Activated CD4-positive, alpha-beta T cell treated with anti-CD3 and anti-CD28 coated beads, Interleukin-2, amount 10 ng/mL, durations not matched to agents 24 days and 14 days (primary cell): ENCODE data around the gene ATP9B. TPM values are rescaled to one million over a fixed set of nuclear protein-coding genes. Genes with fewer than 3 reads are reported as not detected.

Experiments
- DNase-seq: peaks from one replicate; pipeline ENCODE4 v3.0.0; 2022
- H3K27ac Mint-ChIP-seq: one replicate; pipeline ENCODE4 v1.8.0; 2022; ENCODE audit warnings: mild to moderate bottlenecking, mixed read lengths
- H3K27me3 Mint-ChIP-seq: one replicate; pipeline ENCODE4 v1.8.0; 2022; ENCODE audit warnings: mixed read lengths
- H3K36me3 Mint-ChIP-seq: one replicate; pipeline ENCODE4 v1.8.0; 2022; ENCODE audit warnings: low read depth, mild to moderate bottlenecking, mixed read lengths
- H3K4me1 Mint-ChIP-seq: one replicate; pipeline ENCODE4 v1.8.0; 2021; ENCODE audit warnings: mixed read lengths
- H3K4me3 Mint-ChIP-seq: one replicate; pipeline ENCODE4 v1.8.0; 2022; ENCODE audit warnings: mild to moderate bottlenecking, moderate library complexity, mixed read lengths
- H3K9me3 Mint-ChIP-seq: one replicate; pipeline ENCODE4 v1.8.0; 2021; ENCODE audit warnings: mixed read lengths
- intact Hi-C: fragments of 100-400 bp; cut with micrococcal nuclease; formaldehyde crosslinking; loops from one replicate; pipeline ENCODE4 v1.15.1; 2023
- total RNA-seq: library from RNA; stranded (reverse); gene quantifications from 2 replicates; pipeline ENCODE4 v1.2.3, GENCODE V29; 2022

Gene ATP9B
- total RNA-seq, 1 donor from 2014 or later, result 30.3 TPM

DNA sequence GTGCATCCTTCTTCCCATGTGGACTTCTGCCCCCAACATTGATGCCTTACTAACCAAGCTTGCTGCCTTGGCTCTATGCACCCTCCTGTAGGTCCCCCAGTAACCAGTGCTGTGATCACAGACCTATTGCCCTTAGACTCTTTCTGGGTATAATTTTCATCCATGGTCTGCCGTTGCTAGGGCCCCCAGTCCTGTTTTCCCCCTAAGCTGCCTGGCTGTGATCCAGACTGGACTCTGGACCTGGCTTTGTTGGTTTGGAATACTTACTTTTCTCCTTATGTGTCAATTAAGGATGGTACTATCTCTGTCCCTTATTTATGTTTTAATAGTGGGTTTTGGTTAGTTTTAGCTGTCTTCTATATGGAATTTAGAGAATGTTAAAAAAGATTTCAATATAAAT lies 26.0 kb downstream of the ATP9B start:
- Mint-ChIP-seq H3K36me3 (peaks cover 19% of the 10 kb centered on the region), H3K27ac (no peak overlapping the region), H3K9me3 (no peaks in the 10 kb centered on the region), H3K4me1 (peaks cover 5% of the 10 kb centered on the region), H3K4me3 (no peak overlapping the region), H3K27me3 (no peaks in the 10 kb centered on the region)
- intact Hi-C loops, result no loop called here
- no peak for DNase-seq

DNA sequence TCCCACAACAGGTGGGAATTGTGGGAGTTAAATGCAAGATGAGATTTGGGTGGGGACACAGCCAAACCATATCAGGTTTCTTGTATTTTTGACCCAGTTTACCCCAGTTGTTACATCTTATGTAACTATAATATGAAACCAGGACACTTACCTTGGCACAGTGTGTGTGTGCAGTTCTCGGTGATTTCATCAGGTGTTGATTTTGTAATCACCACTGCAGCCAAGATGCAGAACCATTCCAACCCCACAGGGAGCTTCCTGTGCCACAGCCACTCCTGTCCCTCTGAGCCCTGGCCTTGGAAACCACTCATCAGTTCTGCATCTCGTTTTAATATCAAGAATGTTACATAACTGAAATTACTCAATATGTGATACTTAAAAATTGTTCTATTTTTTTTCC lies 31.8 kb downstream of the ATP9B start:
- H3K27me3 Mint-ChIP-seq, result no peaks in the 10 kb centered on the region
- H3K27ac Mint-ChIP-seq, result no peak overlapping the region
- no peak overlapping the region for H3K4me3 Mint-ChIP-seq
- peaks cover 31% of the 10 kb centered on the region for H3K36me3 Mint-ChIP-seq
- intact Hi-C loops, result no loop called here
- H3K4me1 Mint-ChIP-seq, result peaks cover 7% of the 10 kb centered on the region
- no peak for DNase-seq
- H3K9me3 Mint-ChIP-seq, result no peaks in the 10 kb centered on the region

DNA sequence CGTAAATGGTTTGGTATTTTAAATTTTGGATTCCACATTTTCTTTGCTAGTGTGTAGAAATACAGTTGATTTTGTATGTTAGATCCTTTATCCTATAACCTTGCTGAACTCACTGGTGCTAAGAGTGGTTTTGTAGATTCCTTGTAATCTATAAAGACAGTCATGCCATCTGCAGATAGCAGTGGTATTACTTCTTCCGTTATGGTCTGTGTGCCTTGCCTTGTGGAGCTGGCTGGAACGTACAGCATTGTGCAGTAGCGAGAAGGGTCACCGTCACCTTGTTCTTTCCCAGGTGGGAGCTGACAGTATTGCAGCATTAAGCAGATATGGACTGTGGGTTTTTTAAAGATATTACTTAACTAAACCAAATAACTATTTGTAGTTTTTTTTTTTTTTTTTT lies 33.7 kb downstream of the ATP9B start:
- DNase-seq, result no peak
- intact Hi-C loops, result no loop called here
- Mint-ChIP-seq H3K4me3 (no peak overlapping the region), H3K27ac (no peak overlapping the region), H3K36me3 (peaks cover 26% of the 10 kb centered on the region), H3K4me1 (peaks cover 9% of the 10 kb centered on the region), H3K27me3 (no peaks in the 10 kb centered on the region), H3K9me3 (no peaks in the 10 kb centered on the region)

DNA sequence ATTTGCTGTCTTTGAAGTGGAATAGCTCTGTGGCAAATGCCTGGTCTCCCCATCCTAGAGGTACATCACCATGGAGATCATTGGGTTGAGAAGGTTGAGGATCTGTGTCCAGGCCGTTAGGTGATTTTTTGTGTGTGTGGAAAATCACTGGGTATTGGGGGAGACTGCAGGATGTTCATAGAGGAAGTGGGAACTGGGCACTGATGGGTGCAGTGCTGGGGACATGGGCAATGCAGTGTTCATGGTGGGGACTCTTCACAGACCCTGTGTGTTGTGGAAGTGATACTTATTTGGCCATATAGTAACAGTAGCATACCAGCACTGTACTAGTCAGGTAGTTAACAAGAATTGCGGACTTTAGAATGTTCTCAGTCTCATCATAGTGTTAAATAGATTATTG lies 34.9 kb downstream of the ATP9B start:
- DNase-seq, result no peak
- H3K4me1 Mint-ChIP-seq, result peaks cover 10% of the 10 kb centered on the region
- no peak overlapping the region for H3K27ac Mint-ChIP-seq
- no peaks in the 10 kb centered on the region for H3K9me3 Mint-ChIP-seq
- intact Hi-C loops, result no loop called here
- no peaks in the 10 kb centered on the region for H3K27me3 Mint-ChIP-seq
- peaks cover 20% of the 10 kb centered on the region for H3K36me3 Mint-ChIP-seq
- H3K4me3 Mint-ChIP-seq, result no peak overlapping the region

DNA sequence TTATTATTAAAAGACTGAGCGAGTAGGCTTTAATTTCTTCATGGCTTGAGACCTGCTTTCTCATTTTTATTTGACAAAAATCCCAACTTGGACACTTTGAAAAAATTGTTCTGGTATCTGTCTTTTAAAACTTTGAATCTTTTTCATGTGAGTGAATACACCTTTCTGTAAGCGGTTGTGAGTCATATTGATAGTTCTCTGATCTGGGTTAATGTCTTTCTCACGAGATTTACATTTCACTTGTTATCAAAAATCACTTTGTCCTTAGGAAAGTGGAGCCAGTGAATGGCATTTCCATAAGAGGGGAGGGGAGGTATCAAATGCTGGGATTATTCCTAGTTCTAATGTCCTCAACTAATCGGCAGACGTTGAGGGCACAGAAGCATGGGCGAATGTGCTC lies 36.3 kb downstream of the ATP9B start:
- H3K36me3 Mint-ChIP-seq, result peaks cover 17% of the 10 kb centered on the region
- H3K4me1 Mint-ChIP-seq, result peaks cover 10% of the 10 kb centered on the region
- no peak overlapping the region for H3K4me3 Mint-ChIP-seq
- no peaks in the 10 kb centered on the region for H3K27me3 Mint-ChIP-seq
- no peaks in the 10 kb centered on the region for H3K9me3 Mint-ChIP-seq
- no peak for DNase-seq
- intact Hi-C loops, result no loop called here
- H3K27ac Mint-ChIP-seq, result no peak overlapping the region

DNA sequence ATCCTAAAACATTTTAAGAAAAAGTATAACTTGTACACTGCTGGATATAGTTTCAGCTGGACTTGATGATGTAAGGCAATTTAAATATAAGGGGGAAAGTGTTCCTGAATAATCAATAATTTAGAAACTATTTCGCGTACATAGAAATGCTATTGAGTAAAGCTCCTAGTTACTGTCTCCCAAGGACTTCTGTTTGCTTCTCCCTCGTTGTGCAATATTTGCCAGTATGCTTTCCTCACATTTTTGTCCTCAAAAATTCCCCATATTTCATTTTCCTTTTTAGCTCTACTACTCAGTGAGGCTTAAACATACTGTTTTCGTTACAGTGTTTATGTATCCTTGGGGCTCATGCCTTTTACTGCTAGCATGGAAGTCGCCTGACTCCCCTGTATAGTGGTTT lies 36.9 kb downstream of the ATP9B start:
- Mint-ChIP-seq H3K4me3 (no peak overlapping the region), H3K27me3 (no peaks in the 10 kb centered on the region), H3K36me3 (peaks cover 12% of the 10 kb centered on the region), H3K9me3 (no peaks in the 10 kb centered on the region), H3K27ac (no peak overlapping the region), H3K4me1 (peaks cover 10% of the 10 kb centered on the region)
- no peak for DNase-seq
- intact Hi-C loops, result no loop called here

DNA sequence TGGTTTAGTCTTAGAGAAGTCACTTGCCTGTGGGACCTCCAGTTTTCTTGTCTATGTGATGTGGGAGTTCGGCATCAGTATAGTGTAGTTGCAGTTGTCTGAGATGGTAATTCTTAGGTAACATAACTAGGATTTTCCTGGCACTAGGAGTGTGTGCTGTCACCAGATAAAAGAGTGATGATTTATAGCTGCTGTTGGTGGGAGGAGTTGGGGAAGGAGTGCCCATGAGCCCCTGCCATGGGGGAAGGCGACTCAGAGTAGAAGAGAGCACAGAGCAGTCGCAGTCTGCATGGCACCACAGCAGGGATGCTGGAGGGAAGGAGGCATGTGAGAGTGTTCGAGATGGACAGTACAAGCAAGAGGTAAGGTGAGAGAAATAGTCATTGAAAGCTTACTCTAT lies 38.7 kb downstream of the ATP9B start:
- Mint-ChIP-seq H3K36me3 (peaks cover 8% of the 10 kb centered on the region), H3K9me3 (no peaks in the 10 kb centered on the region), H3K4me3 (no peak overlapping the region), H3K27ac (no peak overlapping the region), H3K4me1 (peaks cover 9% of the 10 kb centered on the region), H3K27me3 (no peaks in the 10 kb centered on the region)
- intact Hi-C loops, result no loop called here
- DNase-seq, result no peak

DNA sequence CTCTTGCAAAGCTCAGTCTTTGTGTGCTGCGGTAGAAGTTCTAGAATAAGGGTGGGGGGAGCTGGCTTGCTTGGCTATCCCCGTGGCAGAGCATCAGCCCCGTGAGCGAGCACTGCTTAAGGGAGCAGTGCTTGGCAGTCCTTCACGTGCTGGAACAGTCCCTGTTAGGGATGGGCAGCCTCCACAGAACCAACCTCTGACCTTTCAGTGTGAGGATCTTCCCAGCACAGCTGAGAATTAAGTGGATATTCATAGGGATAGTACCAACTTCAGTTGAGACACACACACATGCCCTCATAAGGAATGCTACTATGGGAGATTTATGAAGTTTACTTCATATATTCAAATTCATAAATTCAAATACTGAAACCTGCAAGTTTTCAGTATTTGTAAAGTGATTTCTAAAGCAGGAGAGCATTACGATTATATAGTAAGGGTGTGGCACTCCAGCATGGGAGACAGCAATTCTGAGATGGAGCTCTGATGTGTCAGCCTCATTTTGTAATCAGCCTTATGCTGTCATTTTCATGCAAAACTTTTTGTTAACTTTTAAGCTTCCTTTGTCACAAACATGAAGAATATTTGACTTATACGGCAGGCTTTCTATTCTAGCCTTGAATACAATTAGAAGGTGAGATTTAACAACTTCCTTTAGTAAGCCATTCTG lies 39.5 kb downstream of the ATP9B start:
- Mint-ChIP-seq H3K27ac (no peak overlapping the region), H3K36me3 (peaks cover 12% of the 10 kb centered on the region), H3K27me3 (no peaks in the 10 kb centered on the region), H3K9me3 (no peaks in the 10 kb centered on the region), H3K4me3 (no peak overlapping the region), H3K4me1 (peaks cover 9% of the 10 kb centered on the region)
- intact Hi-C loops, result no loop called here
- DNase-seq, result no peak

DNA sequence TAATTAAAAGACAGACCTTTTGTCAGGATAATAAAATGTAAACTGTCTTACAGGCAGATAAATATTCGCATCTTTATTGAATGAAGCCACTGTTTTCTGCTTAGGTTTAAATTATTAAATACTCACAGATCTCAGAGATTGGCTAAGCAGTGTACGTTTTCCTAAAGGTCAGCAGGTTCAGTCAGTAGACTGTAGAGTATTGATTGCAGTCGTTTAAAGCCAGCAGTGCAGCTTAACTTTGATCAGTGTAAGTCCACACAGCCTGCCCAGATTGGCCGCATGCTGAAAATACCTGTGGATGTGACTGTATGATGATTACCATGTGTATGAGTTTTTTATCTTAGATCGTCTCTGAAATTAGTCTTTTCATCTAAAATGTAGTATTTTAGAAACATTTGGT lies 42.3 kb downstream of the ATP9B start:
- intact Hi-C loops, result no loop called here
- no peak overlapping the region for H3K27ac Mint-ChIP-seq
- no peak overlapping the region for H3K4me3 Mint-ChIP-seq
- no peaks in the 10 kb centered on the region for H3K9me3 Mint-ChIP-seq
- peaks cover 3% of the 10 kb centered on the region for H3K4me1 Mint-ChIP-seq
- peaks cover 17% of the 10 kb centered on the region for H3K36me3 Mint-ChIP-seq
- no peak for DNase-seq
- H3K27me3 Mint-ChIP-seq, result no peaks in the 10 kb centered on the region

DNA sequence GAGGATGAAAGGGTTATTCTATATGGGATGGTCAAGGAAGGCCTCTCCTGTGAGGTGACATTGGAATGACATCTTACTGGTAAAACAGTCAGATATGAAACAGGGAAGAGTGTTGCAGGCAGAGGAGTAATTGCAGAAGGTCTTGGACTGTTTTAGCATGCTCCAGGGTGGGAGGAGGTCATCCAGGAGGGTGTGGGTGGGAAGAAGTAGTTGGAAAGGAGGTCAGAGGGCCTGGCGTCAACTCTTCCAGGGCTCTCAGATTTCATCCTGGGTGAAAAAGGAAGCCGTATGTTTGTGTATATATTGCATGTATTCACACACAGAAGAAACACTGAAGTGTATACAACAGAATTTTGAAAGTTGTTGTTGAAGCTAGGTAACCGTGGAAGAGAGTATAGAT lies 48.2 kb downstream of the ATP9B start:
- H3K9me3 Mint-ChIP-seq, result no peaks in the 10 kb centered on the region
- no peak overlapping the region for H3K4me3 Mint-ChIP-seq
- intact Hi-C loops, result no loop called here
- DNase-seq, result no peak
- no peaks in the 10 kb centered on the region for H3K4me1 Mint-ChIP-seq
- no peak overlapping the region for H3K27ac Mint-ChIP-seq
- peaks cover 17% of the 10 kb centered on the region for H3K36me3 Mint-ChIP-seq
- no peaks in the 10 kb centered on the region for H3K27me3 Mint-ChIP-seq

DNA sequence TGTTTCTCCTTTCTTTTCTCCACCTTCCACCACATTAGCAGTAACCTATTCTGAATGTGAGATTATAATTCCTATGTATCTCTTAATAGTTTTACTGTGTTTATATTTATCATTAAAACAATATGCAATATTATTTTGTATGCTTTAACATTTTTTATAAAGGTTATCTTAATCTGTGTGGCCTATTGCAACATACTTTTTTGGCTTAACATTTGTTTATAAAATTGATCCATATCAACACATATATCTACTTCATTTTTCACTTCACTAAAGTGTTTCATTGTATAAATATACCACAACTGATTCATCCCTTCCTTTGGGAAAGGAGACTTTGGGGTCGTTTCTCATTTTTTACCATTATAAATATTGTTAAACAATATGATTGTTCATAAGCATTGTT lies 48.6 kb downstream of the ATP9B start:
- H3K36me3 Mint-ChIP-seq, result peaks cover 17% of the 10 kb centered on the region
- intact Hi-C loops, result no loop called here
- no peak overlapping the region for H3K27ac Mint-ChIP-seq
- DNase-seq, result no peak
- H3K27me3 Mint-ChIP-seq, result no peaks in the 10 kb centered on the region
- no peak overlapping the region for H3K4me3 Mint-ChIP-seq
- H3K9me3 Mint-ChIP-seq, result no peaks in the 10 kb centered on the region
- no peaks in the 10 kb centered on the region for H3K4me1 Mint-ChIP-seq

DNA sequence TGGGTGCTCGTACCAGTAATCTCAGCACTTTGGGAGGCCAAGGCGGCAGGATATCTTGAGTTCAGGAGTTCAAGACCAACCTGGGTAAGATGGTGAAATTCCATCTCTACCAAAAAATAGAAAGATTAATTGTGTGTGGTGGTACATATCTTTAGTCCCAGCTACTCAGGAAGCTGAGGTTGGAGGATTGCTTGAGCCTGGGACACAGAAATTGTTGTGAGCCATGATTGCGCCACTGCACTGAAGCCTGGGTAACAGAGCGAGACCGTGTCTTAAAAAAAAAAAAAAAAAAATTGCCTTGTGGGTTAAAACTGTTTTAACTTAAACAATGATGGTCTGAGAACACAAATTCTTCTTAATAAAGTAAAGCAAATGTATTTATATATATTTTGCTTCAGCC lies 49.6 kb downstream of the ATP9B start:
- Mint-ChIP-seq H3K27ac (no peak overlapping the region), H3K4me3 (no peak overlapping the region), H3K9me3 (no peaks in the 10 kb centered on the region), H3K4me1 (peaks cover 3% of the 10 kb centered on the region), H3K36me3 (peaks cover 14% of the 10 kb centered on the region), H3K27me3 (no peaks in the 10 kb centered on the region)
- DNase-seq, result no peak
- intact Hi-C loops, result no loop called here

DNA sequence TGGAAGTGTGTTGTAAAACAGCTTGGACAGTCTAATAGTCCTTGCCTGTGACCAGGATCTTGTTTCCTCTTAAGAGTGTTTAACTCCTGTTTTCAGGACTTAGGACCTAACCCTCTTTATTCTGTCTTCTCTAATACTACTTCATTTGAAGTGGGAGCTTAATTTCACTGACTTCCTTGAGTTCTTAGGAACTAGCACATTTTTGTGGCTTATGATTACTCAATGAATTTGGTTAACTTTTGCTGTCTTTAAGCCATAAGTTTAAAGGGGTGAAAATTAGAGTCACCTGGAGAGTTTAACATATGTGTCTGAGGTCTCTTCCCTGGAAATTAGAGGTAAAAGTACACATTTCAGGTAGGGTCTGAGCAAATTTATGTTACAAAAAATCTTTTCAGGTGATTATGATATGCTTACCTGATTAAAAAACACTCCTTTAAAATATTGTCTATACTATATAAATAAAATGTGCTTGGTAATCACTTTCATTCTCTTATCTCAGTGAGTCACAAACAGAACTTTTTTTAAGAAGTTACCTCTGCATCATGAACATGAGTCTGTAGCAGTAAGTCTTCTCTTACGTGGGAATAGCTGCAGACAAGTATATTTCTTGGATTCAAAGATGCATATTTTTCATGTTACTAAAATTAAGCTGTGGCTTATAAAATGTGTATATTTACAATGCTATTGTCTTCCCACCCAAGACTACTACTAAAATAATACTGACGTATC lies 52.7 kb downstream of the ATP9B start:
- H3K9me3 Mint-ChIP-seq, result no peaks in the 10 kb centered on the region
- H3K4me3 Mint-ChIP-seq, result no peak overlapping the region
- no peak for DNase-seq
- peaks cover 9% of the 10 kb centered on the region for H3K36me3 Mint-ChIP-seq
- no peaks in the 10 kb centered on the region for H3K27me3 Mint-ChIP-seq
- no peak overlapping the region for H3K27ac Mint-ChIP-seq
- intact Hi-C loops, result loop anchor here (5.0 kb wide), 1 partner anchor 50 kb away; no protein-coding TSS in a partner anchor
- peaks cover 5% of the 10 kb centered on the region for H3K4me1 Mint-ChIP-seq

DNA sequence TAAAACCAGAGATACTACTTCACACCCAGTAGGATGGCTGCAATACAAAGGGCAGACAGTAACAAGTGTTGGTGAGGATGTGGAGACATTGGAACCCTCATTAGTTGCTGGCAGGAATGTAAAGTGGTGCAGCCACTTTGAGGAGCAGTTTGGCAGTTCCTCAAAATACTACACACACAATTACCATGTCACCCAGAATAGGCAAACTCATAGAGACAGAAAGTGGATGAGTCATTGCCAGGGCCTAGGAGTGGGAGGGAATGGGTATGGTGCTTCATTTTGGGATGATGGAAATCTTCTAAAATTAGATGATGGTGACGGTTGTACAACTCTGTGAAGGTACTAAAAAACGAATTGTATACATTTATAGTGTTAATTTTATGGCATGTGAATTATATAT lies 54.8 kb downstream of the ATP9B start:
- H3K4me3 Mint-ChIP-seq, result no peak overlapping the region
- no peak for DNase-seq
- peaks cover 5% of the 10 kb centered on the region for H3K4me1 Mint-ChIP-seq
- no peak overlapping the region for H3K27ac Mint-ChIP-seq
- no peaks in the 10 kb centered on the region for H3K9me3 Mint-ChIP-seq
- peaks cover 15% of the 10 kb centered on the region for H3K36me3 Mint-ChIP-seq
- intact Hi-C loops, result loop anchor here (5.0 kb wide), 1 partner anchor 52 kb away; no protein-coding TSS in a partner anchor
- no peaks in the 10 kb centered on the region for H3K27me3 Mint-ChIP-seq

DNA sequence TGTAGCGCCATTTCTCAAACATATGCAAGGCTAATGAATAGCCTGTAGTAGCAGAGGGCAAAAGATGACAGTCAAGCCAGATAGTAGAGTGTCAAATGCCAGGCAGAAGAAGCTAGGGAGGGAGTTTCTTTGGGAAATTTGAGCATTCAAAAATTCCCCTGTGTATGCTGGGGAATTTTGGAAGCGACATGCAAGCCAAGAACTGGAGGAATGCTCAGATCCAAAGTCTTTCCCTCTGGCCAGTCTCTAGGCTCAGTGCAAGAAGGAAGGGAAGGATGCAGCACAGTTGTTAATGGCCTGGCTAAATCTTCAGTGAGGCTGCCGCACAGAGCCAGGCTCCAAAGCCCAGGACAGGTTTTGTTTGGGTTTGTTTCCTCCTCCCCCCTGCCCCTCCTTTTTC lies 59.9 kb downstream of the ATP9B start:
- H3K9me3 Mint-ChIP-seq, result no peaks in the 10 kb centered on the region
- H3K4me3 Mint-ChIP-seq, result no peak overlapping the region
- intact Hi-C loops, result no loop called here

More for the DNA sequence above, 59.9 kb downstream of the ATP9B start:
- no peaks in the 10 kb centered on the region for H3K4me1 Mint-ChIP-seq
- no peak for DNase-seq
- H3K36me3 Mint-ChIP-seq, result peaks cover 18% of the 10 kb centered on the region
- H3K27ac Mint-ChIP-seq, result no peak overlapping the region
- no peaks in the 10 kb centered on the region for H3K27me3 Mint-ChIP-seq
